ENCODE measurements around the gene PLEKHO1.

GRCh38 chr1:150146849-150147542 is 2.7 kb upstream of the PLEKHO1 start:
- TF ChIP-seq TAF1 (IDR thresholded peaks at IDR 0.05; ENCODE audit: borderline replicate concordance, low read depth, low read length), result no peak
- no peak for TF ChIP-seq POLR2A (IDR thresholded peaks at IDR 0.05; ENCODE audit: low read depth, low read length)
- TF ChIP-seq POLR2AphosphoS5 (IDR thresholded peaks at IDR 0.05; ENCODE audit: low read depth, low read length), result no peak
